Body of pancreas (tissue), 4 donors: ENCODE measurements around the gene SLC12A2. TPM values are rescaled to one million over a fixed set of nuclear protein-coding genes. Genes with fewer than 3 reads are reported as not detected.

ENCODE experiments used
- ATAC-seq: fragments of 150-250 bp; one replicate; pipeline ENCODE4 v1.9.1; 2016
- DNase-seq, 4 donors: peaks; one replicate each; pipeline ENCODE4 v3.0.0-alpha.2; 2019
- H3K27ac ChIP-seq, 4 donors: fragments of 200-600 bp; sonication (generic); 1 replicate in 3 of 4; 2 replicates in 1 of 4; pipeline versions ENCODE4 v1.5.1 to v1.6.1; 2016 to 2019; ENCODE audit warnings: mild to moderate bottlenecking in 1 of 4, mixed read lengths in 1 of 4, moderate library complexity in 1 of 4
- H3K27me3 ChIP-seq, 2 donors: fragments of 200-600 bp; sonication (generic); one replicate each; pipeline ENCODE4 v1.6.0; 2016; ENCODE audit warnings: mild to moderate bottlenecking in 1 of 2
- H3K36me3 ChIP-seq, 2 donors: fragments of 200-600 bp; sonication (generic); replicated peaks in 1 of 2; 2 replicates each; pipeline ENCODE4 v1.5.1; 2016; ENCODE audit warnings: low read depth in 2 of 2; ENCODE audit not compliant: insufficient read depth in 1 of 2
- H3K4me1 ChIP-seq: fragments of 200-600 bp; sonication (generic); one replicate; pipeline ENCODE4 v1.6.0; 2016
- H3K4me3 ChIP-seq, 2 donors: fragments of 200-600 bp; sonication (generic); 1 replicate in 1 of 2; 2 replicates in 1 of 2; pipeline ENCODE4 v1.5.1; 2016 to 2019
- H3K9me3 ChIP-seq, 3 donors: fragments of 200-600 bp; sonication (generic); 1 replicate in 2 of 3; 2 replicates in 1 of 3; pipeline ENCODE4 v1.5.1; 2016
- CTCF ChIP-seq, 7 experiments: fragments of 450-650 bp in 4 of 7; fragments of 200-600 bp in 3 of 7; sonication (generic) in 3 of 7; IDR thresholded peaks; one replicate each; pipeline ENCODE4 v1.5.1; 2016 to 2019; ENCODE audit warnings: antibody characterized with exemption in 7 of 7
- POLR2A ChIP-seq, 3 donors: fragments of 450-650 bp; IDR thresholded peaks; one replicate each; pipeline ENCODE4 v1.6.1; 2016; ENCODE audit warnings: antibody characterized with exemption in 3 of 3, mild to moderate bottlenecking in 2 of 3
- WGBS, 2 donors: methylation state at CpG; one replicate each; pipeline ENCODE4 v1.1.5; 2017; 5-methylcytosine and 5-hydroxymethylcytosine counted together
- intact Hi-C: fragments of 100-400 bp; cut with DNase I; formaldehyde crosslinking; loops from one replicate; pipeline ENCODE4 v1.15.1; 2023
- total RNA-seq, 2 donors: library from RNA; depleted of rRNA; stranded (reverse); fragments of >200 nt; gene quantifications; one replicate each; pipeline ENCODE4 v1.1.0, GENCODE V29; 2016

The SLC12A2 gene
- total RNA-seq, 2 donors from 2014 or later = 26.7 to 28.0 TPM

GRCh38 chr5:128146671-128147070 is 63.1 kb downstream of the SLC12A2 start:
- no peak for DNase-seq
- Histone ChIP-seq H3K9me3 (no peaks in the 10 kb centered on the region), H3K27ac (no peak overlapping the region), H3K4me1 (no peaks in the 10 kb centered on the region), H3K36me3 (no peaks in the 10 kb centered on the region), H3K4me3 (no peak overlapping the region), H3K27me3 (no peaks in the 10 kb centered on the region)
- WGBS, 2 donors = 75 to 78% methylated on average over 2 of the region's 2 CpGs
- ATAC-seq = no peak
- intact Hi-C loops = no loop called here
- TF ChIP-seq CTCF (IDR thresholded peaks at IDR 0.05) = no peak
- no peak for TF ChIP-seq POLR2A (IDR thresholded peaks at IDR 0.05)

GRCh38 chr5:128154943-128155342 is 71.4 kb downstream of the SLC12A2 start:
- no peak for ATAC-seq
- H3K9me3 ChIP-seq = no peaks in the 10 kb centered on the region
- no peak overlapping the region for H3K27ac ChIP-seq
- no peaks in the 10 kb centered on the region for H3K27me3 ChIP-seq
- H3K4me1 ChIP-seq = no peaks in the 10 kb centered on the region
- no peak for DNase-seq
- intact Hi-C loops = no loop called here
- H3K36me3 ChIP-seq = peaks cover 0 to 8% of the 10 kb centered on the region in 2 donors
- TF ChIP-seq POLR2A (IDR thresholded peaks at IDR 0.05) (no peak), CTCF (IDR thresholded peaks at IDR 0.05) (no peak)
- H3K4me3 ChIP-seq = no peak overlapping the region
- WGBS, 2 donors = 73 to 86% methylated on average over 3 of the region's 3 CpGs

DNA sequence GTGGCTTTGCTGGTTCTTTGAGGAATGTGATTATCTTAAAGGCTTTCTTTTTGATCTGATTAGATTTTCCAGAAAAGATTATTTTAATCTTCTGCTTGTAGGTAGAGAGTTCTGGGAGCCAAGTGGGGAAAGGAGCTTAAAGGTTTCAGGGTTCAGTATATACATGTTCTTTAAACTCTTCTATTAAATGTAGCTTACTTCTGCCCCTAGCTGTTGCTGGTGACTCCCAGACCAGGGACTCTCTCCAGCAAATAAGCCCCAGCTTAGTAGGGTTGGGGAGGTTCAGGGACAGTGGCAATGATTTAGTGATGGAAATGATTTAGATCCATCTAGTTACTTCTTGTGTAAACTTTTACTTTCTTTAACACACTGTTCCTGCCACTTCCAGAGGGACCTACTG is 72.2 kb downstream of the SLC12A2 start:
- Histone ChIP-seq H3K4me1 (no peaks in the 10 kb centered on the region), H3K36me3 (peaks cover 0 to 8% of the 10 kb centered on the region in 2 donors), H3K27ac (no peak overlapping the region), H3K4me3 (no peak overlapping the region), H3K9me3 (no peaks in the 10 kb centered on the region), H3K27me3 (no peaks in the 10 kb centered on the region)
- ATAC-seq (no peak), DNase-seq (no peak)
- intact Hi-C loops = no loop called here
- TF ChIP-seq POLR2A (IDR thresholded peaks at IDR 0.05) (no peak), CTCF (IDR thresholded peaks at IDR 0.05) (no peak)

DNA sequence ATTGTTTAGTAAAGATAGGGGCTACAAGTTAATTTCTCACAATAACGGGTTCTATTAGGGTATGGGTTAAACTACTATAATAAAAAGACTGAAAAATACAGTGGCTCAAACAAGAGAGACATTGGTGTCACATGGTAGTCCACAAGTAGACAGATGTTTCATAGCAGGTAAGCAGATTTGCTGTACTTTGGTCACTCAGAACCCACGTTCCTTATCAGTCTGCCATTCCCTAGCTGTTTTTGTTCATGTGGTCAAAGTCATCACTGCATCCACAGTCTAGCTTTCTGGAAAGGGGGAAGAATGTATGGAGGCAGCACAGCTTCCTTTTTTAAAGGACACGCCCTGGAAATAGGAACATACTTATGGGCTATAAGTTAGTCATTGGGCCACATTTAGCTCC is 73.0 kb downstream of the SLC12A2 start:
- TF ChIP-seq POLR2A (IDR thresholded peaks at IDR 0.05) (no peak), CTCF (IDR thresholded peaks at IDR 0.05) (no peak)
- H3K27ac ChIP-seq = no peak overlapping the region
- H3K4me1 ChIP-seq = no peaks in the 10 kb centered on the region
- no peak for ATAC-seq
- intact Hi-C loops = no loop called here
- peaks cover 0 to 8% of the 10 kb centered on the region in 2 donors for H3K36me3 ChIP-seq
- no peak for DNase-seq
- 69 to 72% methylated on average over 3 of the region's 3 CpGs for WGBS, 2 donors
- no peaks in the 10 kb centered on the region for H3K9me3 ChIP-seq
- no peaks in the 10 kb centered on the region for H3K27me3 ChIP-seq
- H3K4me3 ChIP-seq = no peak overlapping the region

GRCh38 chr5:128158342-128158741 is 74.8 kb downstream of the SLC12A2 start:
- H3K4me1 ChIP-seq = no peaks in the 10 kb centered on the region
- WGBS, 2 donors = 77 to 92% methylated on average over 3 of the region's 3 CpGs
- peaks cover 0 to 12% of the 10 kb centered on the region in 2 donors for H3K36me3 ChIP-seq
- DNase-seq (no peak), ATAC-seq (no peak)
- intact Hi-C loops = no loop called here
- H3K9me3 ChIP-seq = no peaks in the 10 kb centered on the region
- no peak overlapping the region for H3K4me3 ChIP-seq
- no peak overlapping the region for H3K27ac ChIP-seq
- no peak for TF ChIP-seq POLR2A (IDR thresholded peaks at IDR 0.05)
- no peak for TF ChIP-seq CTCF (IDR thresholded peaks at IDR 0.05)
- no peaks in the 10 kb centered on the region for H3K27me3 ChIP-seq
